Hepatocyte (in vitro differentiated cells): Measurements from ENCODE around the gene BRD3OS.

ENCODE experiments used
- EZH2phosphoT487 ChIP-seq: fragments of 200-600 bp; sonication (generic); IDR thresholded peaks from one replicate; pipeline ENCODE4 v1.6.1; 2018; ENCODE audit warnings: antibody characterized with exemption, mild to moderate bottlenecking, low read depth, moderate library complexity; ENCODE audit not compliant: unreplicated experiment, severe bottlenecking
- TF ChIP-seq, protein P1 (sequence below): fragments of 200-600 bp; sonication (generic); IDR thresholded peaks from 2 replicates; pipeline ENCODE4 v1.5.1; 2016; ENCODE audit warnings: antibody characterized with exemption, mild to moderate bottlenecking; ENCODE audit not compliant: poor library complexity

DNA sequence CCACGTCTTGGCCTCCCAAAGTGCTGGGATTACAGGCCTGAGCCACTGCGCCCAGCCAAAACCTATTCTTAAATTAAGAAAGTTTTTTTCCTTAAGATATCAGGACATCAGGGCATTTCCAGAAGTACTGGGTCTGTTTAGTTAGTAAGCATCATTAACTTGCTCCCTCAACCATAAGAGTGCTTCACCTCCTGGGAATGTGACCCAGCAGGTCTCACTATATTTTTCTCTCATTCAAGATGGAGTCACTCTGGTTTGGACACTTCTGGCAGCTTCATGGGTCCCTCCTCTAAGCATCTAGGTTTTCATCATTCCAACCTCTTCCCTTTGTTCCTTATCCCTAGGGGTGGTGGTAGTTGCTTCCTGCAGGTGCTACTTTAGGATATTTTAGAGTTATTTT, 10.3 kb upstream of the BRD3OS start:
- TF ChIP-seq, protein P1, sequence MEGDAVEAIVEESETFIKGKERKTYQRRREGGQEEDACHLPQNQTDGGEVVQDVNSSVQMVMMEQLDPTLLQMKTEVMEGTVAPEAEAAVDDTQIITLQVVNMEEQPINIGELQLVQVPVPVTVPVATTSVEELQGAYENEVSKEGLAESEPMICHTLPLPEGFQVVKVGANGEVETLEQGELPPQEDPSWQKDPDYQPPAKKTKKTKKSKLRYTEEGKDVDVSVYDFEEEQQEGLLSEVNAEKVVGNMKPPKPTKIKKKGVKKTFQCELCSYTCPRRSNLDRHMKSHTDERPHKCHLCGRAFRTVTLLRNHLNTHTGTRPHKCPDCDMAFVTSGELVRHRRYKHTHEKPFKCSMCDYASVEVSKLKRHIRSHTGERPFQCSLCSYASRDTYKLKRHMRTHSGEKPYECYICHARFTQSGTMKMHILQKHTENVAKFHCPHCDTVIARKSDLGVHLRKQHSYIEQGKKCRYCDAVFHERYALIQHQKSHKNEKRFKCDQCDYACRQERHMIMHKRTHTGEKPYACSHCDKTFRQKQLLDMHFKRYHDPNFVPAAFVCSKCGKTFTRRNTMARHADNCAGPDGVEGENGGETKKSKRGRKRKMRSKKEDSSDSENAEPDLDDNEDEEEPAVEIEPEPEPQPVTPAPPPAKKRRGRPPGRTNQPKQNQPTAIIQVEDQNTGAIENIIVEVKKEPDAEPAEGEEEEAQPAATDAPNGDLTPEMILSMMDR, result no peak
- TF ChIP-seq EZH2phosphoT487, result no peak
